K562 (cell line): ENCODE data around the gene SLC1A4.

Experiments
- POLR2A ChIP-seq: fragments of 450-650 bp; conservative IDR thresholded peaks from 2 replicates; pipeline ENCODE4 v1.6.1; 2016
- POLR2AphosphoS5 ChIP-seq: IDR thresholded peaks from 2 replicates; pipeline ENCODE4 v1.6.1; 2011; ENCODE audit warnings: mild to moderate bottlenecking, low read depth, low read length, moderate library complexity; ENCODE audit not compliant: control insufficient read depth, insufficient read depth

- no peak for TF ChIP-seq POLR2A
- no peak for TF ChIP-seq POLR2AphosphoS5
Observed at GRCh38 chr2:64990876-64991275, 1.7 kb downstream of the SLC1A4 start.
